NCI-H2196 treated with DMSO at 0.1 percent for 48 hours (cell line): ENCODE data around the gene PDZD8.
"Not testable (repeated sequence)": the region's sequence is repeated elsewhere in the genome, so short reads cannot be mapped to it uniquely, and the experiment has no call there.

Source experiments
- DNase-seq: peaks from one replicate; lab custom pipeline; 2025; ENCODE audit not compliant: unreplicated experiment; lab: John Stamatoyannopoulos, UW

PDZD8 gene

GRCh38 chr10:117230107-117230506 lies 145.1 kb downstream of the PDZD8 start:
- DNase-seq: not testable (repeated sequence)

- no peak for DNase-seq
Measured at GRCh38 chr10:117228210-117228609, 147.0 kb downstream of the PDZD8 start.
